HEK293 (cell line): ENCODE results near the gene GRK7.

Experiments
- GLI4 ChIP-seq: fragments of 450-650 bp; formaldehyde crosslinking; IDR thresholded peaks from 2 replicates; pipeline ENCODE4 v1.5.1; 2016; ENCODE audit warnings: missing biosample characterization, missing genetic modification characterization
- HOXA7 ChIP-seq: sonication (generic); formaldehyde crosslinking; IDR thresholded peaks from 2 replicates; pipeline ENCODE4 v1.8.1; 2022; ENCODE audit warnings: missing genetic modification reagents, borderline replicate concordance
- ZNF138 ChIP-seq: fragments of 450-650 bp; formaldehyde crosslinking; IDR thresholded peaks from 2 replicates; pipeline ENCODE4 v1.5.1; 2016; ENCODE audit warnings: missing biosample characterization, missing genetic modification characterization, borderline replicate concordance
- ZNF521 ChIP-seq: fragments of 450-650 bp; formaldehyde crosslinking; IDR thresholded peaks from 2 replicates; pipeline ENCODE4 v1.5.1; 2017; ENCODE audit warnings: missing biosample characterization, mild to moderate bottlenecking, missing genetic modification characterization
- ZNF529 ChIP-seq: fragments of 450-650 bp; formaldehyde crosslinking; IDR thresholded peaks from 2 replicates; pipeline ENCODE4 v1.5.1; 2017; ENCODE audit warnings: missing genetic modification characterization, missing biosample characterization; ENCODE audit not compliant: insufficient replicate concordance
- ZNF660 ChIP-seq: fragments of 450-650 bp; IDR thresholded peaks from 2 replicates; pipeline ENCODE4 v1.5.1; 2018; ENCODE audit warnings: missing biosample characterization, mild to moderate bottlenecking, missing genetic modification characterization
- TF ChIP-seq, protein P1 (sequence below): fragments of 450-650 bp; formaldehyde crosslinking; IDR thresholded peaks from 2 replicates; pipeline ENCODE4 v1.5.1; 2016; ENCODE audit warnings: missing biosample characterization, missing genetic modification characterization

DNA sequence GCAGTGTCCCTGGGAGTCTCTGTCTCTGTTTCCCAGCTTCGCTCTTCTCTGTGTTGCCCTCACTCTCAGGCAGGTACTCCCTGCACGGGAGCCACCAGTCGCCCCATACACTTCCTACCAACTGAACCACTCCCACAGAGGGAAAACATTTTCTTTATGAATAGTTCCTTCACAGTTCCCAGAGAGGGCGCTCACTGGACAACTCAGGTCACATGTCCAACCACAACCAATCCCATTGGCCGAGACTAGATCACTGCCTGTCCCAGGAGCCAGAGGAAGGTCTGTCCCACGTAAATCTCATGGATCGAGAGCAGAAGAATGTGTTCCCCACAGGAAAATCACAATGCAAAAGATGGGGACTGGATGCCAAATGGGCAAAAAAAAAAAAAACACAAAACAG, 26.1 kb downstream of the GRK7 start:
- TF ChIP-seq ZNF529 (tag by site-specific recombination) (no peak), ZNF660 (tag by site-specific recombination) (no peak), ZNF521 (tag by site-specific recombination) (no peak), GLI4 (tag by site-specific recombination) (no peak), ZNF138 (tag by site-specific recombination) (no peak), HOXA7 (CRISPR knock-in tag) (no peak)
- TF ChIP-seq, protein P1, sequence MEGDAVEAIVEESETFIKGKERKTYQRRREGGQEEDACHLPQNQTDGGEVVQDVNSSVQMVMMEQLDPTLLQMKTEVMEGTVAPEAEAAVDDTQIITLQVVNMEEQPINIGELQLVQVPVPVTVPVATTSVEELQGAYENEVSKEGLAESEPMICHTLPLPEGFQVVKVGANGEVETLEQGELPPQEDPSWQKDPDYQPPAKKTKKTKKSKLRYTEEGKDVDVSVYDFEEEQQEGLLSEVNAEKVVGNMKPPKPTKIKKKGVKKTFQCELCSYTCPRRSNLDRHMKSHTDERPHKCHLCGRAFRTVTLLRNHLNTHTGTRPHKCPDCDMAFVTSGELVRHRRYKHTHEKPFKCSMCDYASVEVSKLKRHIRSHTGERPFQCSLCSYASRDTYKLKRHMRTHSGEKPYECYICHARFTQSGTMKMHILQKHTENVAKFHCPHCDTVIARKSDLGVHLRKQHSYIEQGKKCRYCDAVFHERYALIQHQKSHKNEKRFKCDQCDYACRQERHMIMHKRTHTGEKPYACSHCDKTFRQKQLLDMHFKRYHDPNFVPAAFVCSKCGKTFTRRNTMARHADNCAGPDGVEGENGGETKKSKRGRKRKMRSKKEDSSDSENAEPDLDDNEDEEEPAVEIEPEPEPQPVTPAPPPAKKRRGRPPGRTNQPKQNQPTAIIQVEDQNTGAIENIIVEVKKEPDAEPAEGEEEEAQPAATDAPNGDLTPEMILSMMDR (tag by site-specific recombination) = no peak
